HepG2 (cell line): ENCODE measurements around the gene LRRC45. TPM values are rescaled to one million over a fixed set of nuclear protein-coding genes. Genes with fewer than 3 reads are reported as not detected.

Experiments
- CBX1 ChIP-seq: IDR thresholded peaks from one replicate; pipeline ENCODE4 v1.6.1; 2016; ENCODE audit warnings: antibody characterized with exemption, low read depth
- CHD4 ChIP-seq: fragments of 200-600 bp; sonication (generic); IDR thresholded peaks from 2 replicates; pipeline ENCODE4 v1.7.0; 2017; ENCODE audit warnings: mild to moderate bottlenecking, low read length, borderline replicate concordance
- HNF4G ChIP-seq, 2 experiments: sonication (generic) in 1 of 2; formaldehyde crosslinking in 1 of 2; IDR thresholded peaks; 2 replicates each; pipeline versions ENCODE4 v1.4.0 to v1.6.1; 2011 to 2020; ENCODE audit warnings: borderline replicate concordance in 2 of 2, low read depth in 2 of 2, mild to moderate bottlenecking in 2 of 2, low read length in 1 of 2, missing genetic modification reagents in 1 of 2, moderate library complexity in 1 of 2
- IRX3 ChIP-seq: sonication (generic); formaldehyde crosslinking; IDR thresholded peaks from 2 replicates; pipeline ENCODE4 v1.8.1; 2023; ENCODE audit warnings: mild to moderate bottlenecking, low read depth, missing genetic modification reagents, borderline replicate concordance
- MBD4 ChIP-seq: IDR thresholded peaks from 2 replicates; pipeline ENCODE4 v1.6.1; 2012; ENCODE audit warnings: low read length, inconsistent platforms, borderline replicate concordance
- POLR2AphosphoS5 ChIP-seq: IDR thresholded peaks from 2 replicates; pipeline ENCODE4 v1.6.1; 2012; ENCODE audit warnings: low read depth, low read length
- RARA ChIP-seq: IDR thresholded peaks from 2 replicates; pipeline ENCODE4 v1.6.1; 2016; ENCODE audit warnings: missing genetic modification reagents, missing compliant biosample characterization
- SNAPC2 ChIP-seq: sonication (generic); formaldehyde crosslinking; IDR thresholded peaks from 2 replicates; pipeline ENCODE4 v1.8.1; 2022; ENCODE audit warnings: mild to moderate bottlenecking, missing genetic modification reagents
- ZBTB39 ChIP-seq: sonication (generic); formaldehyde crosslinking; IDR thresholded peaks from 2 replicates; pipeline ENCODE4 v1.5.0; 2020; ENCODE audit warnings: missing genetic modification reagents
- ZBTB42 ChIP-seq: sonication (generic); formaldehyde crosslinking; IDR thresholded peaks from 2 replicates; pipeline ENCODE4 v1.5.0; 2020; ENCODE audit warnings: mild to moderate bottlenecking, missing genetic modification reagents
- ZFP41 ChIP-seq: sonication (generic); formaldehyde crosslinking; IDR thresholded peaks from 2 replicates; pipeline ENCODE4 v1.4.0; 2020; ENCODE audit warnings: mild to moderate bottlenecking, missing genetic modification reagents, borderline replicate concordance
- ZNF564 ChIP-seq: sonication (generic); formaldehyde crosslinking; IDR thresholded peaks from 2 replicates; pipeline ENCODE4 v1.8.1; 2023; ENCODE audit warnings: mild to moderate bottlenecking, missing genetic modification reagents
- polyA plus RNA-seq, 8 experiments: library from polyadenylated mRNA; depleted of rRNA in 3 of 8; stranded (reverse) in 7 of 8; unstranded in 1 of 8; fragments of >200 nt; fragmentation: Illumina TruSeq in 4 of 8; extraction: Trizol in 4 of 8; gene quantifications; 2 replicates each; pipeline versions ENCODE4 v1.2.1 to v1.2.3, GENCODE V29; 2011 to 2016; ENCODE audit warnings: low read depth in 4 of 8, missing spikeins in 1 of 8, mixed read lengths in 1 of 8; ENCODE audit not compliant: insufficient read depth in 1 of 8
- total RNA-seq, 5 experiments: library from RNA; depleted of rRNA; stranded (reverse); fragments of >200 nt; fragmentation: Illumina TruSeq; extraction: Trizol; gene quantifications; 2 replicates each; pipeline ENCODE4 v1.2.3, GENCODE V29; 2016; ENCODE audit warnings: low read depth in 1 of 5
- TF ChIP-seq, protein P1 (sequence below): sonication (generic); formaldehyde crosslinking; IDR thresholded peaks from 2 replicates; pipeline ENCODE4 v1.5.1; 2020; ENCODE audit warnings: mild to moderate bottlenecking, missing genetic modification reagents, moderate library complexity
- TF ChIP-seq, protein P2 (sequence below): sonication (generic); formaldehyde crosslinking; IDR thresholded peaks from 2 replicates; pipeline ENCODE4 v1.5.1; 2020; ENCODE audit warnings: missing genetic modification reagents, mild to moderate bottlenecking, borderline replicate concordance
- TF ChIP-seq, protein P3 (sequence below): IDR thresholded peaks from 2 replicates; pipeline ENCODE4 v1.6.1; 2016; ENCODE audit warnings: control low read depth
- TF ChIP-seq, protein P4 (sequence below): sonication (generic); formaldehyde crosslinking; IDR thresholded peaks from 2 replicates; pipeline ENCODE4 v1.8.0; 2022; ENCODE audit warnings: mild to moderate bottlenecking, missing genetic modification reagents; ENCODE audit not compliant: insufficient replicate concordance
- TF ChIP-seq, protein P5 (sequence below): sonication (generic); formaldehyde crosslinking; IDR thresholded peaks from 2 replicates; pipeline ENCODE4 v1.5.0; 2020; ENCODE audit warnings: mild to moderate bottlenecking, low read depth, missing genetic modification reagents, borderline replicate concordance

Gene LRRC45
- total and polyA plus RNA-seq, 2 of the 13 experiments (the other 11 are each of a cell fraction or from before 2014, with no cell fraction given), result 11.6 to 48.1 TPM

- TF ChIP-seq, protein P1, sequence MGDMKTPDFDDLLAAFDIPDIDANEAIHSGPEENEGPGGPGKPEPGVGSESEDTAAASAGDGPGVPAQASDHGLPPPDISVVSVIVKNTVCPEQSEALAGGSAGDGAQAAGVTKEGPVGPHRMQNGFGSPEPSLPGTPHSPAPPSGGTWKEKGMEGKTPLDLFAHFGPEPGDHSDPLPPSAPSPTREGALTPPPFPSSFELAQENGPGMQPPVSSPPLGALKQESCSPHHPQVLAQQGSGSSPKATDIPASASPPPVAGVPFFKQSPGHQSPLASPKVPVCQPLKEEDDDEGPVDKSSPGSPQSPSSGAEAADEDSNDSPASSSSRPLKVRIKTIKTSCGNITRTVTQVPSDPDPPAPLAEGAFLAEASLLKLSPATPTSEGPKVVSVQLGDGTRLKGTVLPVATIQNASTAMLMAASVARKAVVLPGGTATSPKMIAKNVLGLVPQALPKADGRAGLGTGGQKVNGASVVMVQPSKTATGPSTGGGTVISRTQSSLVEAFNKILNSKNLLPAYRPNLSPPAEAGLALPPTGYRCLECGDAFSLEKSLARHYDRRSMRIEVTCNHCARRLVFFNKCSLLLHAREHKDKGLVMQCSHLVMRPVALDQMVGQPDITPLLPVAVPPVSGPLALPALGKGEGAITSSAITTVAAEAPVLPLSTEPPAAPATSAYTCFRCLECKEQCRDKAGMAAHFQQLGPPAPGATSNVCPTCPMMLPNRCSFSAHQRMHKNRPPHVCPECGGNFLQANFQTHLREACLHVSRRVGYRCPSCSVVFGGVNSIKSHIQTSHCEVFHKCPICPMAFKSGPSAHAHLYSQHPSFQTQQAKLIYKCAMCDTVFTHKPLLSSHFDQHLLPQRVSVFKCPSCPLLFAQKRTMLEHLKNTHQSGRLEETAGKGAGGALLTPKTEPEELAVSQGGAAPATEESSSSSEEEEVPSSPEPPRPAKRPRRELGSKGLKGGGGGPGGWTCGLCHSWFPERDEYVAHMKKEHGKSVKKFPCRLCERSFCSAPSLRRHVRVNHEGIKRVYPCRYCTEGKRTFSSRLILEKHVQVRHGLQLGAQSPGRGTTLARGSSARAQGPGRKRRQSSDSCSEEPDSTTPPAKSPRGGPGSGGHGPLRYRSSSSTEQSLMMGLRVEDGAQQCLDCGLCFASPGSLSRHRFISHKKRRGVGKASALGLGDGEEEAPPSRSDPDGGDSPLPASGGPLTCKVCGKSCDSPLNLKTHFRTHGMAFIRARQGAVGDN (CRISPR knock-in tag), result peak; percentile 98
- no peak for TF ChIP-seq CHD4
- TF ChIP-seq HNF4G (IDR thresholded peaks at IDR 0.05; ENCODE audit: borderline replicate concordance, low read depth, low read length), result no peak
- no peak; the same call in 1 of the 2 replicates for TF ChIP-seq HNF4G (CRISPR knock-in tag; IDR thresholded peaks at IDR 0.05; ENCODE audit: borderline replicate concordance, low read depth)
- TF ChIP-seq, protein P2, sequence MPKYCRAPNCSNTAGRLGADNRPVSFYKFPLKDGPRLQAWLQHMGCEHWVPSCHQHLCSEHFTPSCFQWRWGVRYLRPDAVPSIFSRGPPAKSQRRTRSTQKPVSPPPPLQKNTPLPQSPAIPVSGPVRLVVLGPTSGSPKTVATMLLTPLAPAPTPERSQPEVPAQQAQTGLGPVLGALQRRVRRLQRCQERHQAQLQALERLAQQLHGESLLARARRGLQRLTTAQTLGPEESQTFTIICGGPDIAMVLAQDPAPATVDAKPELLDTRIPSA (CRISPR knock-in tag), result no peak
- TF ChIP-seq, protein P3, sequence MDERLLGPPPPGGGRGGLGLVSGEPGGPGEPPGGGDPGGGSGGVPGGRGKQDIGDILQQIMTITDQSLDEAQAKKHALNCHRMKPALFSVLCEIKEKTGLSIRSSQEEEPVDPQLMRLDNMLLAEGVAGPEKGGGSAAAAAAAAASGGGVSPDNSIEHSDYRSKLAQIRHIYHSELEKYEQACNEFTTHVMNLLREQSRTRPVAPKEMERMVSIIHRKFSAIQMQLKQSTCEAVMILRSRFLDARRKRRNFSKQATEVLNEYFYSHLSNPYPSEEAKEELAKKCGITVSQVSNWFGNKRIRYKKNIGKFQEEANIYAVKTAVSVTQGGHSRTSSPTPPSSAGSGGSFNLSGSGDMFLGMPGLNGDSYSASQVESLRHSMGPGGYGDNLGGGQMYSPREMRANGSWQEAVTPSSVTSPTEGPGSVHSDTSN (CRISPR knock-in tag), result no peak
- TF ChIP-seq, protein P4, sequence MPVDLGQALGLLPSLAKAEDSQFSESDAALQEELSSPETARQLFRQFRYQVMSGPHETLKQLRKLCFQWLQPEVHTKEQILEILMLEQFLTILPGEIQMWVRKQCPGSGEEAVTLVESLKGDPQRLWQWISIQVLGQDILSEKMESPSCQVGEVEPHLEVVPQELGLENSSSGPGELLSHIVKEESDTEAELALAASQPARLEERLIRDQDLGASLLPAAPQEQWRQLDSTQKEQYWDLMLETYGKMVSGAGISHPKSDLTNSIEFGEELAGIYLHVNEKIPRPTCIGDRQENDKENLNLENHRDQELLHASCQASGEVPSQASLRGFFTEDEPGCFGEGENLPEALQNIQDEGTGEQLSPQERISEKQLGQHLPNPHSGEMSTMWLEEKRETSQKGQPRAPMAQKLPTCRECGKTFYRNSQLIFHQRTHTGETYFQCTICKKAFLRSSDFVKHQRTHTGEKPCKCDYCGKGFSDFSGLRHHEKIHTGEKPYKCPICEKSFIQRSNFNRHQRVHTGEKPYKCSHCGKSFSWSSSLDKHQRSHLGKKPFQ (CRISPR knock-in tag), result no peak
- TF ChIP-seq ZBTB39, result peak; percentile 90; the same call in 1 of the 2 replicates
- TF ChIP-seq RARA (CRISPR knock-in tag), result 0 out of 2 replicates have a peak, but pooled peaks have one; percentile 7
- TF ChIP-seq IRX3 (CRISPR knock-in tag), result no peak
- no peak for TF ChIP-seq MBD4
- TF ChIP-seq POLR2AphosphoS5, result peak; percentile 55
- peak; percentile 24; the same call in 1 of the 2 replicates for TF ChIP-seq ZNF564 (CRISPR knock-in tag)
- no peak for TF ChIP-seq ZFP41 (CRISPR knock-in tag)
- TF ChIP-seq, protein P5, sequence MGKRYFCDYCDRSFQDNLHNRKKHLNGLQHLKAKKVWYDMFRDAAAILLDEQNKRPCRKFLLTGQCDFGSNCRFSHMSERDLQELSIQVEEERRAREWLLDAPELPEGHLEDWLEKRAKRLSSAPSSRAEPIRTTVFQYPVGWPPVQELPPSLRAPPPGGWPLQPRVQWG (CRISPR knock-in tag), result no peak
- peak; percentile 23; the same call in 1 of the 2 replicates for TF ChIP-seq ZBTB42 (CRISPR knock-in tag)
- no peak for TF ChIP-seq CBX1
- no peak for TF ChIP-seq SNAPC2 (CRISPR knock-in tag)
Measured at GRCh38 chr17:81976332-81977210, 46.5 kb upstream of the LRRC45 start (continued).
